K562 (cell line): ENCODE results near the gene TSPAN16. TPM values are rescaled to one million over a fixed set of nuclear protein-coding genes. Genes with fewer than 3 reads are reported as not detected.

Source experiments
- ATF7 ChIP-seq: fragments of 450-650 bp; IDR thresholded peaks from 2 replicates; pipeline ENCODE4 v1.7.1; 2014; ENCODE audit warnings: mild to moderate bottlenecking, moderate library complexity
- EHMT2 ChIP-seq: fragments of 450-650 bp; IDR thresholded peaks from 2 replicates; pipeline ENCODE4 v1.6.1; 2018; ENCODE audit warnings: antibody characterized with exemption
- FOXK1 ChIP-seq: sonication (generic); formaldehyde crosslinking; IDR thresholded peaks from 2 replicates; pipeline ENCODE4 v1.8.0; 2022; ENCODE audit warnings: missing genetic modification reagents, mild to moderate bottlenecking, borderline replicate concordance
- MGA ChIP-seq: fragments of 450-650 bp; IDR thresholded peaks from 2 replicates; pipeline ENCODE4 v1.6.1; 2016; ENCODE audit warnings: mild to moderate bottlenecking, moderate library complexity
- ZBTB2 ChIP-seq: fragments of 450-650 bp; IDR thresholded peaks from 2 replicates; pipeline ENCODE4 v1.6.1; 2016; ENCODE audit warnings: antibody characterized with exemption
- ZBTB33 ChIP-seq: sonication (generic); formaldehyde crosslinking; IDR thresholded peaks from 2 replicates; pipeline ENCODE4 v1.8.1; 2023; ENCODE audit warnings: mild to moderate bottlenecking, missing genetic modification reagents
- ZFP36 ChIP-seq: fragments of 150-350 bp; IDR thresholded peaks from 2 replicates; pipeline ENCODE4 v1.6.1; 2018; ENCODE audit warnings: low read length, low read depth; ENCODE audit not compliant: partially characterized antibody
- polyA plus RNA-seq, 8 experiments: library from polyadenylated mRNA; depleted of rRNA in 4 of 8; stranded (reverse) in 5 of 8; unstranded in 3 of 8; fragments of >200 nt; fragmentation: Nextera tagmentation in 2 of 8; fragmentation: Illumina TruSeq in 1 of 8; extraction: Ambion mirVana in 2 of 8; extraction: Trizol in 1 of 8; gene quantifications; 2 replicates each; pipeline versions ENCODE4 v1.2.1 to v1.2.3, GENCODE V29; 2011 to 2014; ENCODE audit warnings: inconsistent platforms in 1 of 8, missing spikeins in 1 of 8
- total RNA-seq, 7 experiments: library from RNA; depleted of rRNA in 6 of 7; stranded (reverse); fragments of >200 nt in 6 of 7; fragmentation: Illumina TruSeq in 2 of 7; extraction: Trizol in 2 of 7; gene quantifications; 2 replicates each; pipeline versions ENCODE4 v1.2.1 to v1.2.3, GENCODE V29; 2011 to 2021; ENCODE audit warnings: low replicate concordance in 1 of 7

Gene TSPAN16
- total and polyA plus RNA-seq, 9 of the 15 experiments (the other 6 are each of a cell fraction or from before 2014, with no cell fraction given): not detected

GRCh38 chr19:11361037-11361770, 65.2 kb downstream of the TSPAN16 start (continued):
- TF ChIP-seq MGA: peak; percentile 83
- TF ChIP-seq ZFP36: no peak
- peak; percentile 100 for TF ChIP-seq ZBTB33
- TF ChIP-seq FOXK1 (CRISPR knock-in tag): no peak
- 0 out of 2 replicates have a peak, but pooled peaks have one; percentile 13 for TF ChIP-seq ZBTB2
- peak; percentile 71; the same call in 1 of the 2 replicates for TF ChIP-seq EHMT2
- TF ChIP-seq ATF7: 0 out of 2 replicates have a peak, but pooled peaks have one; percentile 13
